ENCODE results near the gene SELPLG. TPM values are rescaled to one million over a fixed set of nuclear protein-coding genes. Genes with fewer than 3 reads are reported as not detected.

SELPLG gene
- total and polyA plus RNA-seq, 2 experiments from 2014 or later: 0.37 to 1.5 TPM

Small RNA genes within 50 kb of the gene (microRNA-seq; reads per million reads assigned to microRNA genes)
- gene MIR4496: not detected

Small RNA genes within 50 kb of the gene (small RNA-seq; reads per million reads assigned to genes)
- not detected for gene RNU7-169P

Other genes starting within 250 kb of the SELPLG start
- gene FICD, start 118.6 kb downstream of the SELPLG start, total RNA-seq: 6.3 and 6.4 TPM in 2 replicates
- 6.2 and 6.7 TPM in 2 replicates for gene FICD, start 118.6 kb downstream of the SELPLG start, polyA plus RNA-seq
- 41.0 and 60.4 TPM in 2 replicates for gene SART3, start 72.7 kb downstream of the SELPLG start, total RNA-seq
- 20.0 and 25.0 TPM in 2 replicates for gene SART3, start 72.7 kb downstream of the SELPLG start, polyA plus RNA-seq
- 107 and 116 TPM in 2 replicates for gene ISCU, start 71.3 kb downstream of the SELPLG start, total RNA-seq
- gene ISCU, start 71.3 kb downstream of the SELPLG start, polyA plus RNA-seq: 149 and 169 TPM in 2 replicates
- gene TMEM119, start 35.8 kb downstream of the SELPLG start, total RNA-seq: 69.7 and 70.1 TPM in 2 replicates
- gene TMEM119, start 35.8 kb downstream of the SELPLG start, polyA plus RNA-seq: 54.4 and 59.6 TPM in 2 replicates
- 109 and 137 TPM in 2 replicates for gene CORO1C, start 97.6 kb upstream of the SELPLG start, total RNA-seq
- 76.5 and 110 TPM in 2 replicates for gene CORO1C, start 97.6 kb upstream of the SELPLG start, polyA plus RNA-seq
- 8.2 and 8.9 TPM in 2 replicates for gene SSH1, start 223.7 kb upstream of the SELPLG start, total RNA-seq
- gene SSH1, start 223.7 kb upstream of the SELPLG start, polyA plus RNA-seq: 7.4 and 12.2 TPM in 2 replicates
- gene DAO, start 246.2 kb upstream of the SELPLG start, total RNA-seq: 0.90 and 2.2 TPM in 2 replicates
- gene DAO, start 246.2 kb upstream of the SELPLG start, polyA plus RNA-seq: 0.41 and 0.88 TPM in 2 replicates

All from hepatocyte (in vitro differentiated cells).